GM18526 (cell line): Measurements from ENCODE around the gene GIGYF1.

Source experiments
- POLR2A ChIP-seq: IDR thresholded peaks from 3 replicates; pipeline ENCODE4 v1.6.1; 2011; ENCODE audit not compliant: insufficient read length; ENCODE audit errors: extremely low read depth

Gene GIGYF1

DNA sequence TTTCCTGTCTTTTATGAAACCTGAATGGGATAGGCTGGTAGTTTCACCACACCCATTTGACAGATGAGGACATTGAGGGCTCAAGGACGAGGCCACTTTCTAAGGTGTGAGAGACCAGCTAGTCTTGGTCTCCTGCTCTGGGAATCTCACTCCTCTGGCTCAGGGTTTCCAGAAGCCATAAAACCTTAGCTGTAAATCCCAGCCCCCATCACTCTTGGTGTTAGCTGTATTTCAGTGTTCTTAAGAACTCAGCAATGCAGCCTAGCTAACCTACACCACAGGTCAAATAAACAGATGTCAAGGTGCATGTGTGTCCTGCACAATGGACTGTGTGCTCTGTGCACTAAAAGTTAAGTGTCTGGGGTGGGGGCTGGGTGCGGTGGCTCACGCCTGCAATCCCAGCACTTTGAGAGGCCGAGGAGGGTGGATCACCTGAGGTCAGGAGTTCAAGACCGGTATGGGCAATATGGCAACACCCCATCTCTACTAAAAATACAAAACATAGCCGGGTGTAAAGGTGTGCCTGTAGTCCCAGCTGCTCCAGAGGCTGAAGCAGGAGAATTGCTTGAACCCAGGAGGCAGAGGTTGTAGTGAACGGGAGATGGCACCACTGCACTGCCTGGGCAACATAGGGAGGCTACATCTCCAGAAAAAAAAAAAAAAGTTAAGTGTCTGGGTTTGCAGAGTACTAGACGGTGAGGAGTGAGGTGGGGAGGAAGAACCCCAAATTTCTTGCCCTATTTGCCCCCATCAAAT lies 25.7 kb upstream of the GIGYF1 start:
- TF ChIP-seq POLR2A, result no peak

DNA sequence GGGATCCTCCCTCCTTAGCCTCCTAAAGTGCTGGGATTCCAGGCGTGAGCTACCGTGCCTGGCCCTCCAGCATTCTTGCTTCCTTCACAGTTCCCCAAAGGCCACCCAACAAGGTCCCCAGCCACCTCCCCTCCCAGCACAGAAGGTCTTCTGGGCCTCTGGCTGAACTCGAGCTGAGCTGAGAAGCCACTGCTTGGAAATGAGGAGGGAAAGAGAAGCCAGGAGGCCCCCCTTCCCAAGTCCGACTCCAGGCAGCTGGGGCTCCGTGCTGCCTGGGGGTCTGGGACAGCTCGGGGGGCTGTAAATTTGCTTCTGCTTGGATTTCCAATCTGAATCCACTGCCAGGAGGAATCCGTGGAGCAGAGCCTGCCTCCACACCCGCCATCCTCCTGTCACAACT lies 20.7 kb upstream of the GIGYF1 start:
- TF ChIP-seq POLR2A, result no peak

DNA sequence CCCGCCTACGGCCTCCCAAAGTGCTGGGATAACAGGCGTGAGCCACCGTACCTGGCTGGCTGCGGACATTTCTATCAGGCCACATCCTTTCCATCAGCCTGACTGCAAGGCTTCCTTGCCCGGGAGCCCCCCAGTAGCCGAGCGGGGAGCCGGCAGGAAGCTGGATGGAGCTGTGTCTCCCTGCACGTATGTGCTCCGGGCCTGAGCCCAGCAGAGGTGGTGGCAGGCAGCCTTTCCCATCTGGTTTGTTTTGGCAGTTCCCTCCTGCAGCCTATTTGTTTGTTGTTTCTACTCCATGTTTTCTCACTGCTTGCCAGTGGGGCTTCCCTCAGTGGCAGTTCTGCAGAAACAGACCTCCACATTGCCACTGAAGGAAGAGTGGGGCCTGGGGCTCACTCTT lies 17.3 kb upstream of the GIGYF1 start:
- no peak for TF ChIP-seq POLR2A

DNA sequence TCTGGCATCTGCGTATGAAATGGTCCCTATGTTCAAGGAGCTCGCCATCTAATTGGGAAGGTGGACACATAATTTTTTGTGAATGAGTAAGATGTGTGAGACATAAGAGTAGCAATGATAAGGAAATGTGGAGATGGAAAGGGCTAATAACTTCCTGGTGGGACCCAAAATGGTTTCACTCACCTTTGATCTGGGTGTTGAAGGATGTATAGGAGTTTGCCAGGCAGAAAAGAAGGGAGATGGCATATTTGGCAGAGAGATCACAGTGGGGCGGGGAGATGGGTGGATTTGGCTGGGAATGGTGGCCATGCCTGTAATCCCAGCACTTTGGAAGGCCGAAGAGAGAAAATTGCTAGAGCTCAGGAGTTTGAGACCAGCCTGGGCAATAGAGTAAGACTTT lies 16.4 kb upstream of the GIGYF1 start:
- no peak for TF ChIP-seq POLR2A

DNA sequence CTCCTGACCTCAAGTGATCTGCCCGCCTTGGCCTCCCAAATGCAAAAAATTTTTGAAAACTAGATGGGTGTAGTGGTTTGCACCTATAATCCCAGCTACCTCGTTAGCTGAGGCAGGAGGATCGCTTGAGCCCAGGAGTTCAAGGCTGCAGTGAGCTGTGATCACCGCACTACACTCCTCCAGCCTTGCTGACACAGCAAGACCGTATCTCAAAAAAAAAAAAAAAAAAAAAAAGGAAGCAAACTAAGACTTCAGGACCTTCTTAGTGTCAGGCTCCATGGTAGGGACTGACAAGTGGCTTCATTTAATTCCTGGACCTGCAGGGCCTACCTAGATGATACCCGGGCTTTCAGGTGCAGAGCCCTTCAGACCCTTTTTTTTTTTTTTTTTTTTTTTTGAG lies 14.3 kb upstream of the GIGYF1 start:
- no peak for TF ChIP-seq POLR2A

DNA sequence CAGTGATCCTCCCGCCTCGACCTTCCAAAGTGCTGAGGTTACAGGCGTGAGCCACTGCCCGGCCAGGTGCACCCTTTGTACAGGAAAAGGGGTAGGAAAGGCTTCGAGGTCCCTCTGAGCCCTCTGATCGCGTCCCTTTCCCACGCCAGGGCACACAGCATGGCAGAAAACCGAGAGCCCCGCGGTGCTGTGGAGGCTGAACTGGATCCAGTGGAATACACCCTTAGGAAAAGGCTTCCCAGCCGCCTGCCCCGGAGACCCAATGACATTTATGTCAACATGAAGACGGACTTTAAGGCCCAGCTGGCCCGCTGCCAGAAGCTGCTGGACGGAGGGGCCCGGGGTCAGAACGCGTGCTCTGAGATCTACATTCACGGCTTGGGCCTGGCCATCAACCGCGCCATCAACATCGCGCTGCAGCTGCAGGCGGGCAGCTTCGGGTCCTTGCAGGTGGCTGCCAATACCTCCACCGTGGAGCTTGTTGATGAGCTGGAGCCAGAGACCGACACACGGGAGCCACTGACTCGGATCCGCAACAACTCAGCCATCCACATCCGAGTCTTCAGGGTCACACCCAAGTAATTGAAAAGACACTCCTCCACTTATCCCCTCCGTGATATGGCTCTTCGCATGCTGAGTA lies 12.7 kb upstream of the GIGYF1 start:
- TF ChIP-seq POLR2A, result no peak

DNA sequence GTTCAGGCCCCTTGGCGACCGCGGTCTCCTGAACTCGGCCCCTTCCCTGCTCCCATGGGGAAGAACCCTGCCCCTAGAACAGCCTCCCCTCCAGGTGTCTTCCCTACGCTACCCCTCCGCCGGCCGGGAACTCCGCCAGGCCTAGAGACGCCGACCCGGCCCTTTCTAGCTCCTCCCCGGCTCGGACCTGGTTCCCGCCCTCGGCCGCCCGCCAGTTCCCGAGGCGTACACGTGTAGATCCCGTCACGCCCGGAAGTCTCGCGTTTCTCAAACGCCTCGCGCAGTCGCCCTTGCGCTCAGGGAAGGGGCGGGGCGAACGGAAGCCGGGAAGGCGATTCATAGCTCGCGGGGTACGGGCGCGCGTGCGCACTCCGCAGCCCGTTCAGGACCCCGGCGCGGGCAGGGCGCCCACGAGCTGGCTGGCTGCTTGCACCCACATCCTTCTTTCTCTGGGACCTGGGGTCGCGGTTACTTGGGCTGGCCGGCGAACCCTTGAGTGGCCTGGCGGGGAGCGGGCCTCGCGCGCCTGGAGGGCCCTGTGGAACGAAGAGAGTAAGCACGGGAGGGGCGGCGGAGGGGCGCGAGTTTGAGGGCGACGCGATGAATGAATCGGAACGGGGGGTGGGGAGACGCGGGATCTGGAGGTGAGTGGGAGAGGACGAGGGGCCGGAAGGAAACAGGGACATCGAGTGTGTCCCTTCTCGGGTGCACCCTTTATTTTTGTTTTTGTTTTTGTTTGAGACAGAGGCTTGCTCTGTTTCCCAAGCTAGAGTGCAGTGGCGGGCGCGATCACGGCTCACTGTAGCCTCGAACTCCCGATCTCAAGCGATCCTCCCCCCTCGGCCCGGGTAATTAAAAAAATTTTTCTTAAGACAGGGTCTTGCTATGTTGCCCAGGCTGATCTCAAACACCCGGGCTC lies 12.0 kb upstream of the GIGYF1 start, which contains the start of gene POP7:
Gene POP7, plus strand, starts transcription at position 369 of the 919 bp plus-strand sequence. CDS start 710 bp downstream, outside the sequence.
- TF ChIP-seq POLR2A, result peak; percentile 92

DNA sequence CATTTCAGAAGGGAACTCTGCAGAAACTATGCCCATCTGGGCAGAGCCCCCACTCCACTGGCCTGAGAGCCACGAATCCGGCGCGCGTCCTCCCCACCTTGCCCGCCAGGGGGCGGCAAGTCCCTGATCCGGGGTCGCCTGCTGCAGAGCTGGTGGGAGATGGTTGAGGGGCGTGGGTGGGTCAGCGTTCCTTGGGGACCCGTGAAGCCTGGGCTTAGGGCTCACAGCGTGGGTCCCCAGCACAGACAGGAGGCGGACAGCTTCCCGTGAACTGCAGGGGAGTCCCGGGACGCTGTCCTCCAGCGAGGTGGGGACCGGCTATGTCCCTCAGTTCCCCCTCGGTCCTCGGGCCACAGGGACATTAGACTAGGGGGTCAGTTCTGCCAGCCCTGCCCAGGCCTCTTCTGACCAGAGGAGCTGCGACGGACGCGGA lies 11.3 kb upstream of the GIGYF1 start:
- TF ChIP-seq POLR2A, result no peak

DNA sequence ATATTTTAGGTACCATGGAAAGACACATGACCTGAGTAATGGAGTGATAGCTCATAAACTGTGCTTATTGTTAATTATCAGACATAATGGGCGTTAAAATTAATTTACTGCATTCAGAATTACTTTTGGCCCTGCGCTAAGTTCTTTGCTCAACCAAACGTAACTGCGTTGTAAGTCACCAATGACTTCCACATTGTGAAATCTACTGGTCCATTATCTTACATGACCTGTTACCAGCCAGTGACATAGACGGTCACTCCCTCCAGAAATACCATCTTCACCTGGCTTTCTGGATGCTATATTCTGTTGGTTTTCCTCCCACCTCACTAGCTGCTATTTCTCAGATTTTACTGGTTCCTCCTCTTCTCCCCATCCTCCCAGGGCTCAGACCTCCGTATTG lies 5.0 kb upstream of the GIGYF1 start:
- TF ChIP-seq POLR2A, result no peak

DNA sequence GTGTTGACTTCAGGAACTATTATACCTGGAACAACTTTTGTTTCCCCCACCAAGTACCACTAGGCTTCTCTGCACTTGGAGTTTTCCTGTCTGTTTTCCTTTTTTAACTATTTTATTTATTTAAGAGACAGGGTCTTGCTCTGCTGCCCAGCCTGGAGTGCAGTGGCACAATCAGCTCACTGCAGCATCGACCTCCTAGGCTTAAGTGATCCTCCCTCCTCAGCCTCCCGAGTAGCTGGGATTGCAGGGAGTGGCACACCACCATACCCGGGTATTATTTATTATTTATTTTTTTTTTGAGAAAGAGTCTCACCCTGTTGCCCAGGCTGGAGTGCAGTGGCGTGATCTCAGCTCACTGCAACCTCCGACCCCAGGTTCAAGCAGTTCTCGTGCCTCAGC lies 2.1 kb upstream of the GIGYF1 start:
- TF ChIP-seq POLR2A, result no peak

DNA sequence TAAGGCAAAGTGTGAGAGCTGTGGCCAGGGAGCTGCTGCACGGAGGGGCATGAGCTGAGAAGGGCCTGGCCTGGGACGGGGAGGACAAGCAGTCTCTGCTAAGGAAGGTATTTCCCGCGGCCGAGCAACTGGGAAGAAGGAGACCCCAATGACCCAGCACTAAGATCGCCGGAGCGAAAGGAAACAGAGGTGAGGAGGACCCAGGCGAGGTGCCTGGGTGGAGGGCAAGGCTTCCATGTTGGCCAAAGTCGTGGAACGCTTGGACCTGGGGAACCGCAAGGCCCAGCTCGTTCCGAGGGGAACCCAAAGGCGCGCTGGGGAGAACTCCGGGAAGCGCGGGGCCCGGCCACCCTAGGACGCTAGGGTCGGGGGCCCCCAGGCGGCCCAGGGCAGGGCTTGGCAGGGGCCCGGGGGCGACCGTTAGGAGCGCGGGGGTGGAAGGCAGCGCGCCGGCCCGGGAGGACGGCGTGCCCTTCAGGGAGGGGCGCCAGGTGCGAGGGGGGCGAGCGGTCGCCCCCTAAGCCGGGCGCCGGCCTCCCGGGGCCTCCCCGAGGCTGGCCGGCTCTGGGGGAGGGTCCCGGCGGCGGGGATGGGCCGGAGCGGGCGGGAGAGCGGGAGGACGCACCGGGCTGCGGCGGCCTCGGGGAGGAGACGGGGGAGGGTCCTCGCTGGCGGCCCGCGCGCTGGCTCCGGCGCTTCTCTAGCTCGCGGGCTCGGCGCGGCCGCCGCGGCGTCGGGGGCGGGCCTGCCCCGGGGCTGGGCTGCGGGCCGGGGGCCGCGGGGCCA lies 545 bp downstream of the GIGYF1 start:
- no peak for TF ChIP-seq POLR2A

DNA sequence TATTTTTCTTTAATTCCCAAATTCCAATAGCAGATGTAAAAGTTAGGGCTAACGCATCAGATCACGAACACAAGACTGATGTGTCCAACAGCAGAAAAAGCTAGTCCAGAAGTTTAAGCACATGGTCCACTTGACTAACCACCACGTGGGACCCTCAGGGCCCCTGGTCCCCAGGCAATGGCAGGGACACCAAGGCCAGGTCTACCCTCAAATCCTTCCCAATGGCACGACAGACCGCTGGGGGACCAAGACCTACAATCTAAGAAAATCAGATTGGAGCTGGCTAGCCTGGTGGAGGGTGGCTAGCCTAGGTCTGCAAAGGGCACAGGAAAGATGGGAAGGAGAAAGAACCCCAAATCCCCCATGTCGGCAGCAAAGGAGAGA lies 1.5 kb downstream of the GIGYF1 start:
- no peak for TF ChIP-seq POLR2A

DNA sequence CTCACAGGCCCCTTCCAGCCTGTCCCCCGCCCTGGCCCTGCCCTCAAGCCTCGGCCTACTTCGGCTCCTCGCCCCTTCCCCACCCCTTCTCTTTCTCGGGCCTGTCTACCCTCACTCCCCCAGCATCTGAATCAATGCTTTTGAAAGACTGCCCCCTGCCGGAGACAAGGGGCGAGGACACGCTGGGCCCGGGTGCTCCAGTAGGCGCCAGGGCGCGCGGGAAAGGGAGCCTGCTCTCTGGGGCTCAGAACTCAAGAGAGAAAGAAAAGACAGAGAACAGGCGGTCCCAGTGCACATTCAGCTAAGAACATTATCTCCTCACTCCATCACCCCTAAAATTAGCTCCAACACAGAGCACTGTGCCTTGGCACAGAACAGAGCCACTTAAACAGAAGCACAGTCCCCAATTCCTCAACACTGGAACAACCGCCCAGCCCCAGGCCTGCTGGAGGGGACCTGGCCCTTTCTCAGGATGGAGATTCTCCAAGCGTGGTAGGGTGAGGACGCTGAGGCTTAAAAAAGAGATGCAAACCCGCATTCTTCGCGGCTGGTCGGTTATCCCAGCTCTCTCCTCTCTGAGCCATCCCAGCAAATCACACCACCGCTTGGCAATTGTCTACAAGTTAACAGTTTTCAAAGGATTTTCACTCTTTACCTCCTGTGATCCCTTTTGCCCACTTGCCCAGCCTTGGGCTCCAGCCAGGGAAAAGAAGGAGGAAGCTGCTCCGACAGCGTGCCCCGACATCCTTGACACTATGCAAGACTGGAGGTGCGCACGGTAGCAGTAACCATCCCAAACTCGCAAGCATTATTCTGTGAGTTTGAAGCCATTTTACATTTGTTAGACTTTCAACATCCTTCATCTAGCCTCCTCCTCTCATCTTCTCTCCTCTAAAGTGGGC lies 2.1 kb downstream of the GIGYF1 start:
- no peak for TF ChIP-seq POLR2A
